Hematopoietic multipotent progenitor cell treated with erythropoietin and hydrocortisone succinate and interleukin-3 and kit ligand, for 6 days (in vitro differentiated cells): ENCODE measurements around the gene NUP43.
"Not testable (repeated sequence)": the region's sequence is repeated elsewhere in the genome, so short reads cannot be mapped to it uniquely, and the experiment has no call there.

ENCODE experiments used
- DNase-seq: peaks from one replicate; pipeline ENCODE4 v3.0.0-alpha.2; 2015

The NUP43 gene, protein sequence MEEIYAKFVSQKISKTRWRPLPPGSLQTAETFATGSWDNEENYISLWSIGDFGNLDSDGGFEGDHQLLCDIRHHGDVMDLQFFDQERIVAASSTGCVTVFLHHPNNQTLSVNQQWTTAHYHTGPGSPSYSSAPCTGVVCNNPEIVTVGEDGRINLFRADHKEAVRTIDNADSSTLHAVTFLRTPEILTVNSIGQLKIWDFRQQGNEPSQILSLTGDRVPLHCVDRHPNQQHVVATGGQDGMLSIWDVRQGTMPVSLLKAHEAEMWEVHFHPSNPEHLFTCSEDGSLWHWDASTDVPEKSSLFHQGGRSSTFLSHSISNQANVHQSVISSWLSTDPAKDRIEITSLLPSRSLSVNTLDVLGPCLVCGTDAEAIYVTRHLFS

GRCh38 chr6:149746147-149746946 is at the start of gene NUP43:
TSS of gene NUP43 (minus strand) at chr6:149746529. CDS start at chr6:149746495, 34 bp downstream.
- DNase-seq: peak; percentile 98

DNA sequence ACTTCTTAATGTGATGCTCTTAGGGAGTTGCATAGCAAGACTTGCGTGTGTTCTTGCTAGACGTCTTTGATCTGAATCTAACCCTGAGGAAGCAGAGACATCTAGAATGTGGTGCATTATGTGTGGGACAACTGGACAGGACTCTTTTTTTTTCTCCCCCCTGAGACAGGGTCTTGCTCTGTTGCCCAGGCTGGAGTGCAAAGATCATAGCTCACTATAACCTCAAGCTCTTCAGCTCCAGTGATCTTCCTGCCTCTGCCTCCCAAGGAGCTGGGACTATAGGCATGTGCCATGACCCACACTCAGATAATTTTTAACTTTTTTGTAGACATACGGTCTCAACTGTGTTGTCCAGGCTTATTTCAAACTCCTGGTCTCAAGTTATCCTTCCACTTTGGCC is 37.2 kb upstream of the NUP43 start:
- DNase-seq: no peak

- no peak for DNase-seq
Observed at GRCh38 chr6:149782337-149782736, 36.0 kb upstream of the NUP43 start.

GRCh38 chr6:149781715-149782114 is 35.4 kb upstream of the NUP43 start:
- DNase-seq: no peak

DNA sequence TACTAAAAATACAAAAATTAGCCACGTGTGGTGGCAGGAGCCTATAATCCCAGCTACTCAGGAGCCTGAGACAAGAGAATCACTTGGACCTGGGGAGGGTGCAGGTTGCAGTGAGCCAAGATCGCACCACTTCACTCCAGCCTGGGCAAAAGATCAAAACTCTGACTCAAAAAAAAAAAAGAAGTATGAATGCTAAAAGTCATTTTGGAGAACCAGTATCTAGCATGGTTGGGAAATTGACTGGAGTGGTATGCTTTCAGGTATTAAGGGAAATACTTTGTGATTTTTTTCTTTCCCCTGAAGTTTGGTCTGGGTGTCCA is 33.3 kb upstream of the NUP43 start:
- no peak for DNase-seq

- DNase-seq: no peak
Observed at GRCh38 chr6:149777624-149778023, 31.3 kb upstream of the NUP43 start.

DNA sequence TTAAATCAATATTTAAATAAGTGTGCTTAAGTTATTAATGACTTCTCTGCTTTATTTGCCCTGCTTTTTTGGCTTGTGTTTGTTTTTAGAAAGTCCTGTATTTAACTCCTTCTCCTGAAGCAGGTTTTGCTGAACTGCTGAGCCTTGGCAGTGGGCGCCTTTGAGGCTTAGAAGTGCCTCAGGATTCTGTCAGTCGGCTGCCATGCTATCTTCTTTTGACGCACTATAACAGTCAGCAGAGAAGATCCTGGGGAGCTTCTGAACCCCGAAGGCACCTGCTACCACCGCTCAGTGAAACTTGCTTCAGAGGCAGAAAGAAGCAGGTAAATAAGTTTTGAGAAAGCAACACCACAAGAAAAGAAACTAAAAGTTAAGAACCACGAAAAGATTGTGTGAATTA is 25.6 kb upstream of the NUP43 start:
- no peak for DNase-seq

DNA sequence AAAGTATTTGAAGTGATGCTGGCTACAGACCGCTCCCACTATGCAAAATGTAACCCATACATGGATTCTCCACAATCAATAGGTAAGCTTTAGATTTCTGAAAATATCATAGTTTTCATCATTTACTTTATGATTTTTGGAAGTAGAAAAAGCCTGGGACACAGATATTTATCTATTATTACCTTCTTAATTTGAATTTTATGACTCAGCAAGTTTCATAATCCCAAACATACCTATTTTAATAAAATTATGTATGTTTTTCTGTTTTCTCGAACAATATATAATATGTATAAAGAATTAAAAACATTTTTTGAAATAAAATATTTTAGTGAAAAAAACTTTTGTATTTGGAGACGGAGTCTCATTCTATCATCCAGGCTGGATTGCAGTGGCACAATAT is 24.9 kb upstream of the NUP43 start:
- DNase-seq: no peak

GRCh38 chr6:149769676-149770075 is 23.3 kb upstream of the NUP43 start:
- DNase-seq: no peak

DNA sequence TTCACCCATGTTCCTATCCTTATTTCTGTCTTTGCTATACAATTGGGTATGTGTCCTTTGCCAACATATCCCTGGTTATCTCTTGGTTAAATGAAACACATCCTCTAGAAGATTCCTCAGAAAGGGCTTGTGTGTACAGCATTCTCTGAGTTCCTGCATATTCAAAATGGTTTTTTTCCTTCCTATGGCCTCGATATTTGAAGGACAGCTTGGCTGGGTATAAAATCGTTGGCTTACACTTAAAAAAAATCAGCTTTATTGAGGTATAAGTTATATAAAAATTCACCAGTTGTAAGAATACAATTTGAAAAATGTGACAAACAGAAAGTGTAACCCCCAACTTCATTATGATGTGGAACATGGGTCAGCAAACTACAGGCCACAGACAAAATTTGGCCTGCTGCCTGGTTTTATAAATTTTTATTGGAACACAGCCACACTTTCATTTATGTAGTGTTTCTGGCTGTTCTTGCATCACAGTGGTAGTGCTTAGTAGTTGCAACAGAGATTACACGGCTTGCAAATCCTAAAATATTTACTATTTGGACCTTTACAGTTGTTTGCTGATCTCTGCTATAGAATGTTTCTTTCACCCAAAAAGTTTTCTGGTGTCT is 19.9 kb upstream of the NUP43 start:
- peak; percentile 36 for DNase-seq

GRCh38 chr6:149763866-149764265 is 17.5 kb upstream of the NUP43 start:
- no peak for DNase-seq

- DNase-seq: peak; percentile 66
Observed at GRCh38 chr6:149761438-149761837, 15.1 kb upstream of the NUP43 start.

DNA sequence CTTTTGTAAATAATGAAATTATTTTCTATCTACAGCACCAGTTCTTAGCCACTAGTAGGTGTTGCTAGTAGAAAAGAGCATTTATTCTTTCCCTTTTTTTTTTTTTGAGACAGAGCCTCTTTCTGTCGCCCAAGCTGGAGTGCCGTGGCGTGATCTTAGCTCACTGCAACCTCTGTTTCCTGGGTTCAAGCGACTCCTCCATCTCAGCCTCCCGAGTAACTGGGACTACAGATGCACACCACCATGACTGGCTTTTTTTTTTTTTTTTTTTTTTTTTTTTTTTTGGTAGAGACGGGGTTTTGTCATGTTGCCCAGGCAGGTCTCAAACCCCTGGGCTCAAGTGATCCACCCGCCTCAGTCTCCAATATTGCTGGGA is 9.9 kb upstream of the NUP43 start:
- no peak for DNase-seq

DNA sequence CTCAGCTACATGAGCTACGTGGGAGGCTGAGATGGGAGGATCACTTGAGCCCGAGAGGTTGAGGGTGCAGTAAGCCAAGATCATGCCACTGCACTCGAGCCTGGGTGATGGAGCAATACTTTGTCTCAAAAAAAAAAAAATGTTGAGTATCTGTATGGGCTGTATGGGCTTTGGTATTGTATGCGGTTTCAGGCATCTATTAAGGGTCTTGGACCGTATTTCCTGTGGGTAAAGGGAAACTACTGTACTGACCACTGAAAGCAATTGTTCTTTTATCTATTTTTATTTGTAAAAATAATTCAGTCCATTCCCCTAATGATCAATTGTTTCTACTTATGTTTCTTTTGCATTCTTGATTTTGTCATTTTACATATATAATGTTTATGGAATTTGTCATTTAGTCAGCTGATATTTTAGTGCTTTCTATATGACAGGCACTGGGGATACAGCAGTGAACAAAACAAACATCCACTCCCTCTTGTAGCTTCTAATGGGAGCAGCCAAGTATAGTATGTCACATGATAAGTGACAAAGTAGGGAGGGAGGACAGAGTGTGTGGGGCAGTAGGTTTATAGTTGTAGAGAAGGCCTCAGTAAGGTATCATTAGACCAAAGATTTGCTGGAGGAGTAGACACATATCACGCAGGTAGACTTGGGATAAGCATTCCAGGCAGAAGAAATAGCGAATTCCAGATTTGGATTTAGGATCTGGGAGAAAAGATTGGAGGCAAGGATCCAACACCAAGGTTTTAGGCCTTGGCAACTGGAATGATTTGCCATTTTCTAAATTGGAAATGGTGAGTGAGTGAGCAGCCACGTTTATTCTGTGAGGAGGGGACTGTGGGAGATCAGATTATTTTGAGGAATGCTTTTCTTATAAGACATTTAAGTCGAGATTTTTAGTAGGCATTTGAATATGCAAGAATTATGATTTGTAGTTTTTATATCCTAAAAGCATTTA is 9.3 kb upstream of the NUP43 start:
- peak; percentile 41 for DNase-seq

DNA sequence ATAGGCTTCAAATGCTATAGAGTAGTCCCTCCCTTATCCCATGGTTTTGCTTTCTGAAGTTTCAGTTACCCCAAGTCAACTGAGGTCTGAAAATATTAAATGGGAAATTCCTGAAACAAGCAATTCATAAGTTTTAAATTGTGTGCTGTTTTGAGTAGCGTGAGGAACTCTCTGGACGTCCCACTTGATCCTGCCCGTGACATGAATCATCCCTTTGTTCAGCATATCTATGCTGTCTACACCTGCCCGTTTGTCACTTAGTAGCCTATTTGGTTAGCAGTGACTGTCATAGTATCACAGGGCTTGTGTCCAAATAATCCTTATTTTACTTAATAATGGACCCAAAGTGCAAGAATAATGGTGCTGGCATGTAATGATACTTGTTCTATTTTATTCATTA is 8.2 kb upstream of the NUP43 start:
- DNase-seq: no peak

DNA sequence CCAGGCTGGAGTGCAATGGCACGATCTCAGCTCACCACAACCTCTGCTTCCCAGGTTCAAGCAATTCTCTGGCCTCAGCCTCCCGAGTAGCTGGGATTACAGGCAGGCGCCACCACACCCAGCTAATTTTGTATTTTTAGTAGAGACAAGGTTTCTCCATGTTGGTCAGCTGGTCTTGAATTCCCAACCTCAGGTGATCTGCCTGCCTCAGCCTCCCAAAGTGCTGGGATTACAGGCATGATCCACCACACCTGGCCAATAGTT is 7.0 kb upstream of the NUP43 start:
- not testable (repeated sequence) for DNase-seq

DNA sequence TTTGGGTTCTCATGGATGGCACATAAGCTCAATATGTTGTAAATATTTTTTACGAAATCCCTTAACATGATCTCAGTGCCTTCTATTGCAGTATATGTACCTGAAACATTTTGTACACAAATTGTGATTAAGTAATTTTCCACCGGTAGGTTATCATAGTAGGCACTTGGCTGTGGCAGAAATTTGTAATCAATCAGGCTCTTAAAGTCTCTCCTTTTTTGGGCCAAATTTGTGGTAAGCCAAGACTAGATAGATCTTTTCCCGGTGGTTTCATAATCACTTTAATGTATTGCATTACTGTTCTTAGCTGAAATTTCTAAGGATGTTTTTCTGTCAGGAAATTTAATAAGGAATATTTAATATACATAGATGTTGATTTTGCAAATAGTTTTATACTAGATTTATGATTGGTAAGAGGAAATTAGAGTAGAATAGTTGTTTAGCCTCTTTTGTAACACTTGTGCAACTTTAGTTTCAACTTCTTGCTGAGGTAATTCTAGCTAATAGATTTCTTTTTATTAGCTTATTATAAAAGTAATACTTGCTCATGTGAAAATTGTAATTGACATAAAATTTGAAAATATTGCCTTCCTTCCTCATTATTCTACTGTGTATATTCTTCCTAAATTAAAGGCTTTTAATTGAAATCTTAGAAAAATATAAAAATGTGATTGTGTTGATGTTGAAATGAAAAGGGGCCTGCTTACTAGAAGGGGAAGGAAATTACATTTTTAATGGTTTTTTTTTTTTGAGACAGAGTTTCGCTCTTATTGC is 6.5 kb upstream of the NUP43 start:
- peak; percentile 45 for DNase-seq

GRCh38 chr6:149751920-149752319 is 5.6 kb upstream of the NUP43 start:
- DNase-seq: not testable (repeated sequence)

DNA sequence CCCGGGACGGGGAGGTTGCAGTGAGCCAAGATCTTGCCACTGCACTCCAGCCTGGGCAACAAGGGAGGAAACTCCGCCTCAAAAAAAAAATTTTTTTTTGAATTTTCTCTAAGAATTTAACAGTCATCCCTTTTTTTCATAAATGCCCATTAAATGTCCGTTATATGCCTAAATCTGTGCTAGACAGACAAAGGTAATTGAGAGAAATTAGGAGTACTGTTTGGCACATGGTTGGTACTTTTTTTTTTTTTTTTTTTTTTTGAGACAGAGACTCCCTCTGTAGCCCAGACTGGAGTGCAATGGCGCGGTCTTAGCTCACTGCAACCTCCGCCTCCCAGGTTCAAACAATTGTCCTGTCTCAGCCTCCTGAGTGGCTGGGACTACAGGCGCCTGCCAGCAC is 4.9 kb upstream of the NUP43 start:
- DNase-seq: no peak

- DNase-seq: peak; percentile 81
Observed at GRCh38 chr6:149750136-149750609, 3.8 kb upstream of the NUP43 start.

DNA sequence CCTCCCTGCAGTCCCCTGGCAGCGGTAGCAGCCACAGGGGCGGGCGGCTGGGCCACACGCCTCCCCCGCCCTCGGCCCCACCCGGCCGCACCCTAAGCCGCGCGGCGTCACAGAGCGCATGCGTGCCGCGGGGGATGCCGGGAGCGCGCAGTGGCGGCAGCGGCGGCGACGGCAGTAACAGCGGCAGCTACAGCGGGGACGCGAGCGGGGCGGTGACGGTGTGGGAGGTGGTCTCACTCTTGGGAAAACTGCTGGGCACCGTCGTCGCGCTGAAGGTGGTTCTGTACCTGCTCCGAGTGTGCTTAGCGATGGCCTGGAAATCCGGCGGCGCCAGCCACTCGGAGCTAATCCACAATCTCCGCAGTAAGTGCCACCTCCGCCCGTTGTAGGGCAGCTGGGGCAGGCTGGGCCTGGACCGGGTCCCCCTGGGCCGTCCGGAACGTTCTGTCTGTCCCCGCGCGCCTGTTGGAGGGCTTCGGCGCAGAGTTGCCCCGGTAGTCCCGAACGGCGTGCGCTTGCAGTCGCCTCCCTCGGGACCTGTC is 3.3 kb upstream of the NUP43 start, which contains the start of gene PCMT1:
Gene PCMT1 (plus strand): TSS at position 148 of the 542 bp plus-strand sequence. CDS start 161 bp downstream, at position 309.
- DNase-seq: peak; percentile 95
